Measurements from ENCODE around the gene GAMT. TPM values are rescaled to one million over a fixed set of nuclear protein-coding genes. Genes with fewer than 3 reads are reported as not detected.
A peak's percentile ranks its signal among the peaks of the same experiment; 100 is the strongest.

Gene GAMT
- total and polyA plus RNA-seq, 2 of the 13 experiments (the other 11 are each of a cell fraction or from before 2014, with no cell fraction given) = 115 to 124 TPM

GRCh38 chr19:1373534-1374249 lies 27.6 kb downstream of the GAMT start (continued):
- TF ChIP-seq POLR2AphosphoS2 (IDR thresholded peaks at IDR 0.05; ENCODE audit: low read depth, low read length) (no peak), ZNF367 (CRISPR knock-in tag; IDR thresholded peaks at IDR 0.05; ENCODE audit: borderline replicate concordance) (no peak), ZNF639 (CRISPR knock-in tag; conservative IDR thresholded peaks at IDR 0.05) (no peak), ZBTB8A (CRISPR knock-in tag; IDR thresholded peaks at IDR 0.05; ENCODE audit: borderline replicate concordance, low read depth) (no peak), SAP130 (CRISPR knock-in tag; IDR thresholded peaks at IDR 0.05; ENCODE audit: low read depth) (peak; percentile 79), ZNF501 (CRISPR knock-in tag; IDR thresholded peaks at IDR 0.05) (peak; percentile 47; the same call in 1 of the 2 replicates), ZNF160 (CRISPR knock-in tag; IDR thresholded peaks at IDR 0.05) (peak; percentile 53; the same call in 1 of the 2 replicates), ONECUT2 (CRISPR knock-in tag; IDR thresholded peaks at IDR 0.05) (no peak), PRDM4 (CRISPR knock-in tag; IDR thresholded peaks at IDR 0.05; ENCODE audit: borderline replicate concordance) (no peak), KLF15 (CRISPR knock-in tag; IDR thresholded peaks at IDR 0.05; ENCODE audit: borderline replicate concordance) (0 out of 2 replicates have a peak, but pooled peaks have one; percentile 21), ZNF781 (CRISPR knock-in tag; IDR thresholded peaks at IDR 0.05; ENCODE audit: borderline replicate concordance, not compliant biosample characterization) (peak; percentile 65), SKI (IDR thresholded peaks at IDR 0.05; ENCODE audit: partially characterized antibody) (peak; percentile 80), GABPA (IDR thresholded peaks at IDR 0.05; ENCODE audit: low read depth, low read length) (no peak), GABPA (CRISPR knock-in tag; IDR thresholded peaks at IDR 0.05; ENCODE audit: low read depth) (no peak), ZNF234 (CRISPR knock-in tag; conservative IDR thresholded peaks at IDR 0.05) (no peak), NCOA1 (CRISPR knock-in tag; IDR thresholded peaks at IDR 0.05) (0 out of 2 replicates have a peak, but pooled peaks have one; percentile 33)
- TF ChIP-seq, protein P1, sequence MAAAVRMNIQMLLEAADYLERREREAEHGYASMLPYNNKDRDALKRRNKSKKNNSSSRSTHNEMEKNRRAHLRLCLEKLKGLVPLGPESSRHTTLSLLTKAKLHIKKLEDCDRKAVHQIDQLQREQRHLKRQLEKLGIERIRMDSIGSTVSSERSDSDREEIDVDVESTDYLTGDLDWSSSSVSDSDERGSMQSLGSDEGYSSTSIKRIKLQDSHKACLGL (CRISPR knock-in tag; IDR thresholded peaks at IDR 0.05) = peak; percentile 73; the same call in 1 of the 2 replicates
- TF ChIP-seq, protein P2, sequence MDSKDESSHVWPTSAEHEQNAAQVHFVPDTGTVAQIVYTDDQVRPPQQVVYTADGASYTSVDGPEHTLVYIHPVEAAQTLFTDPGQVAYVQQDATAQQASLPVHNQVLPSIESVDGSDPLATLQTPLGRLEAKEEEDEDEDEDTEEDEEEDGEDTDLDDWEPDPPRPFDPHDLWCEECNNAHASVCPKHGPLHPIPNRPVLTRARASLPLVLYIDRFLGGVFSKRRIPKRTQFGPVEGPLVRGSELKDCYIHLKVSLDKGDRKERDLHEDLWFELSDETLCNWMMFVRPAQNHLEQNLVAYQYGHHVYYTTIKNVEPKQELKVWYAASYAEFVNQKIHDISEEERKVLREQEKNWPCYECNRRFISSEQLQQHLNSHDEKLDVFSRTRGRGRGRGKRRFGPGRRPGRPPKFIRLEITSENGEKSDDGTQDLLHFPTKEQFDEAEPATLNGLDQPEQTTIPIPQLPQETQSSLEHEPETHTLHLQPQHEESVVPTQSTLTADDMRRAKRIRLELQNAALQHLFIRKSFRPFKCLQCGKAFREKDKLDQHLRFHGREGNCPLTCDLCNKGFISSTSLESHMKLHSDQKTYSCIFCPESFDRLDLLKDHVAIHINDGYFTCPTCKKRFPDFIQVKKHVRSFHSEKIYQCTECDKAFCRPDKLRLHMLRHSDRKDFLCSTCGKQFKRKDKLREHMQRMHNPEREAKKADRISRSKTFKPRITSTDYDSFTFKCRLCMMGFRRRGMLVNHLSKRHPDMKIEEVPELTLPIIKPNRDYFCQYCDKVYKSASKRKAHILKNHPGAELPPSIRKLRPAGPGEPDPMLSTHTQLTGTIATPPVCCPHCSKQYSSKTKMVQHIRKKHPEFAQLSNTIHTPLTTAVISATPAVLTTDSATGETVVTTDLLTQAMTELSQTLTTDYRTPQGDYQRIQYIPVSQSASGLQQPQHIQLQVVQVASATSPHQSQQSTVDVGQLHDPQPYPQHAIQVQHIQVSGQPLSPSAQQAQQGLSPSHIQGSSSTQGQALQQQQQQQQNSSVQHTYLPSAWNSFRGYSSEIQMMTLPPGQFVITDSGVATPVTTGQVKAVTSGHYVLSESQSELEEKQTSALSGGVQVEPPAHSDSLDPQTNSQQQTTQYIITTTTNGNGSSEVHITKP (CRISPR knock-in tag; IDR thresholded peaks at IDR 0.05; ENCODE audit: low read depth) = 0 out of 2 replicates have a peak, but pooled peaks have one; percentile 38

Data from HepG2 (cell line).